HPDE6-E6E7 (cell line): ENCODE results near the gene MST1.
"Not testable (repeated sequence)": the region's sequence is repeated elsewhere in the genome, so short reads cannot be mapped to it uniquely, and the experiment has no call there.

Experiments
- DNase-seq: peaks from one replicate; pipeline ENCODE4 v3.0.0; 2011; ENCODE audit warnings: missing footprints; ENCODE audit errors: extremely low spot score

The MST1 gene

GRCh38 chr3:49700453-49701128 lies 11.3 kb upstream of the MST1 start:
- no peak for DNase-seq

GRCh38 chr3:49700014-49700413 lies 10.7 kb upstream of the MST1 start:
- DNase-seq, result no peak

GRCh38 chr3:49699281-49699979 lies 10.2 kb upstream of the MST1 start:
- no peak for DNase-seq

- DNase-seq, result not testable (repeated sequence)
Observed at GRCh38 chr3:49695350-49696015, 6.2 kb upstream of the MST1 start.

GRCh38 chr3:49694409-49695070 lies 5.3 kb upstream of the MST1 start:
- DNase-seq, result not testable (repeated sequence)

- DNase-seq, result not testable (repeated sequence)
Observed at GRCh38 chr3:49691481-49691880, 2.2 kb upstream of the MST1 start.

GRCh38 chr3:49690856-49691255 lies 1.6 kb upstream of the MST1 start:
- DNase-seq, result not testable (repeated sequence)

- DNase-seq, result not testable (repeated sequence)
Observed at GRCh38 chr3:49689908-49690624, 792 bp upstream of the MST1 start.

- not testable (repeated sequence) for DNase-seq
Observed at GRCh38 chr3:49688338-49689045, 782 bp downstream of the MST1 start.

GRCh38 chr3:49687424-49687795 lies 1.9 kb downstream of the MST1 start:
- not testable (repeated sequence) for DNase-seq

GRCh38 chr3:49686769-49687423 lies 2.4 kb downstream of the MST1 start:
- DNase-seq, result not testable (repeated sequence)

GRCh38 chr3:49686346-49686745 lies 2.9 kb downstream of the MST1 start:
- DNase-seq, result not testable (repeated sequence)

GRCh38 chr3:49685846-49686245 lies 3.4 kb downstream of the MST1 start:
- DNase-seq, result not testable (repeated sequence)

- not testable (repeated sequence) for DNase-seq
Observed at GRCh38 chr3:49685103-49685502, 4.2 kb downstream of the MST1 start.

GRCh38 chr3:49684453-49684852 lies 4.8 kb downstream of the MST1 start:
- not testable (repeated sequence) for DNase-seq

GRCh38 chr3:49683162-49683561 lies 6.1 kb downstream of the MST1 start:
- no peak for DNase-seq

GRCh38 chr3:49681543-49681942 lies 7.7 kb downstream of the MST1 start:
- DNase-seq, result no peak

- DNase-seq, result no peak
Observed at GRCh38 chr3:49681232-49681522, 8.1 kb downstream of the MST1 start.

GRCh38 chr3:49680493-49681231 lies 8.6 kb downstream of the MST1 start:
- no peak for DNase-seq

- no peak for DNase-seq
Observed at GRCh38 chr3:49675912-49676311, 13.4 kb downstream of the MST1 start.
